Parathyroid adenoma (tissue), 2 donors: ENCODE results near the gene ZNF525.
"Not testable (repeated sequence)": the region's sequence is repeated elsewhere in the genome, so short reads cannot be mapped to it uniquely, and the experiment has no call there.

ENCODE experiments used
- H2AFZ ChIP-seq: fragments of 300-600 bp; sonication (generic); one replicate; pipeline ENCODE4 v1.7.0; 2017; ENCODE audit warnings: antibody characterized with exemption, mild to moderate bottlenecking
- H3K27ac ChIP-seq: fragments of 300-600 bp; sonication (generic); one replicate; pipeline ENCODE4 v1.7.0; 2017
- H3K27me3 ChIP-seq: fragments of 300-600 bp; sonication (generic); one replicate; pipeline ENCODE4 v1.7.0; 2017; ENCODE audit warnings: low read length; ENCODE audit not compliant: control insufficient read depth, insufficient read depth
- H3K36me3 ChIP-seq: fragments of 300-600 bp; sonication (generic); one replicate; pipeline ENCODE4 v1.7.0; 2017; ENCODE audit warnings: low read length; ENCODE audit not compliant: control insufficient read depth, insufficient read depth
- H3K4me1 ChIP-seq: fragments of 300-600 bp; sonication (generic); one replicate; pipeline ENCODE4 v1.7.0; 2017; ENCODE audit warnings: control low read depth
- H3K4me2 ChIP-seq: fragments of 300-600 bp; sonication (generic); one replicate; pipeline ENCODE4 v1.7.0; 2017; ENCODE audit warnings: low read length
- H3K4me3 ChIP-seq: fragments of 300-600 bp; sonication (generic); one replicate; pipeline ENCODE4 v1.7.0; 2017; ENCODE audit warnings: low read depth, low read length
- H3K79me2 ChIP-seq: fragments of 300-600 bp; sonication (generic); one replicate; pipeline ENCODE4 v1.7.0; 2017; ENCODE audit warnings: control low read depth
- H3K9ac ChIP-seq: fragments of 300-600 bp; sonication (generic); one replicate; pipeline ENCODE4 v1.7.0; 2017; ENCODE audit warnings: mild to moderate bottlenecking
- H3K9me3 ChIP-seq: fragments of 300-600 bp; sonication (generic); one replicate; pipeline ENCODE4 v1.7.0; 2017; ENCODE audit warnings: low read length; ENCODE audit not compliant: control insufficient read depth
- TF ChIP-seq, protein P1 (sequence below): fragments of 300-600 bp; sonication (generic); IDR thresholded peaks from one replicate; pipeline ENCODE4 v1.7.0; 2017; ENCODE audit warnings: antibody characterized with exemption, mild to moderate bottlenecking
- donor health status: primary hyperparathyroidism.

Gene ZNF525

DNA sequence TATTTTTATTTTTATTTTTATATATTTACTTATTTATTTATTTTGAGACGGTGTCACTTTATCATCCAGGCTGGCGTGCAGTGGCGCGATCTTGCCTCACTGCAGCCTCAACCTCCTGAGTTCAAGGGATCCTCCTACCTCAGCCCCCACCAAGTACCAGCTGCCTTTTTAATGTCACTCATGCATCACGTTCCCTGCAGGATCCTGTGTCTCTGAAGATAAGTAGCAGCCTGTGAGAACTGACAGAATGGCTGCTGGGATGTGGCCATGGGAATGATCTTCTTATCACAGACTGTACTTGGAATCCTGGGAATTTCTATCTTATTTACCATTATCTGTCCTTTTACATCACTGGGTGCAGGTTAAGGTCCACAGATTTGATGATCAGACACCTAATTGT is 57.0 kb downstream of the ZNF525 start:
- Histone ChIP-seq H3K36me3 (no peaks in the 10 kb centered on the region), H3K4me1 (peaks cover 9% of the 10 kb centered on the region), H3K4me3 (no peak overlapping the region), H3K9ac (no peak overlapping the region), H3K27me3 (no peaks in the 10 kb centered on the region), H3K79me2 (no peaks in the 10 kb centered on the region), H3K4me2 (peak overlapping the region; percentile 6), H3K9me3 (no peaks in the 10 kb centered on the region), H3K27ac (peak overlapping the region; percentile 64), H2AFZ (peak overlapping the region; percentile 61)
- TF ChIP-seq, protein P1, sequence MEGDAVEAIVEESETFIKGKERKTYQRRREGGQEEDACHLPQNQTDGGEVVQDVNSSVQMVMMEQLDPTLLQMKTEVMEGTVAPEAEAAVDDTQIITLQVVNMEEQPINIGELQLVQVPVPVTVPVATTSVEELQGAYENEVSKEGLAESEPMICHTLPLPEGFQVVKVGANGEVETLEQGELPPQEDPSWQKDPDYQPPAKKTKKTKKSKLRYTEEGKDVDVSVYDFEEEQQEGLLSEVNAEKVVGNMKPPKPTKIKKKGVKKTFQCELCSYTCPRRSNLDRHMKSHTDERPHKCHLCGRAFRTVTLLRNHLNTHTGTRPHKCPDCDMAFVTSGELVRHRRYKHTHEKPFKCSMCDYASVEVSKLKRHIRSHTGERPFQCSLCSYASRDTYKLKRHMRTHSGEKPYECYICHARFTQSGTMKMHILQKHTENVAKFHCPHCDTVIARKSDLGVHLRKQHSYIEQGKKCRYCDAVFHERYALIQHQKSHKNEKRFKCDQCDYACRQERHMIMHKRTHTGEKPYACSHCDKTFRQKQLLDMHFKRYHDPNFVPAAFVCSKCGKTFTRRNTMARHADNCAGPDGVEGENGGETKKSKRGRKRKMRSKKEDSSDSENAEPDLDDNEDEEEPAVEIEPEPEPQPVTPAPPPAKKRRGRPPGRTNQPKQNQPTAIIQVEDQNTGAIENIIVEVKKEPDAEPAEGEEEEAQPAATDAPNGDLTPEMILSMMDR, result no peak

DNA sequence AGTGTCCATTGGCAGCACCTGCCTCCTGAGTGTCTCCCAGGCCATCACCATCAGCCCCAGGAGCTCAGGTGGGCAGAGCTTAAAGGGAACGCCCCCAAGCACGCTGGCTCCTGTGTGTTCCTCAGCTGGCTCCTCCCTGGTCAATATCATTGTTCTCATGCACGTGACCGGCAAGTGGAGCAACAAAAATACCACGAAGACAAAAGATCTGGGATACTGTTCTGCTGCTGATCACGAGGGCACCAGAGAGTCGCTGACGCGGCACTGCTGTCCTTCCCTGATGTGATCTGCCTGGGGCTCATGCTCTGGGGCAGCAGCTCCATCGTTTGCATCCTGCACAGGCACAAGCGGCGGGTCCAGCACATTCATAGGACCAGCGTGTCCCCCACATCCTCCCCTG is 57.6 kb downstream of the ZNF525 start:
- H2AFZ ChIP-seq, H3K9ac ChIP-seq, H3K27me3 ChIP-seq, H3K79me2 ChIP-seq, H3K9me3 ChIP-seq, H3K36me3 ChIP-seq, H3K4me3 ChIP-seq, H3K4me1 ChIP-seq, H3K4me2 ChIP-seq: not testable (repeated sequence)
- peak overlapping the region; percentile 70 for H3K27ac ChIP-seq

DNA sequence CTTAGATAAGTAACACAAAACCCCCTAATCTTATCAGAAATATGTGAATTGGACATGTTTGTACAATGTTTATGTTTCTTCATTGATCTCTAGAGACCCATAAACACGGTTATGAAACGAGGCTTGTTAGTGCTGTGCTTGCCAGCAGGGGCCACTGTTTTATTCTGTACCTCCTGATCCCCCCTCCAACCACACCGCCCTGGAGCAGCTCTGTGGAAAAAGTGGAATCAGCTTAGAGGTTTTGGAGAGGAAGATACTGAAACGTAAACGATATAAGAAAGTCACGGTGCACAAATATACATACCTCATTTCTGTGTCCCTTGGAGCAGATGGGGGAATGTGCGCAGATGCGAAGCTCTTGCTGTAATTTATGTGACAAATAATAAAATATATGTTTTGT is 58.2 kb downstream of the ZNF525 start:
- H3K79me2 ChIP-seq, H3K27me3 ChIP-seq, H3K9me3 ChIP-seq, H3K4me1 ChIP-seq, H3K36me3 ChIP-seq, H3K9ac ChIP-seq: not testable (repeated sequence)
- H3K4me3 ChIP-seq, result peak overlapping the region; percentile 57
- H3K27ac ChIP-seq, result peak overlapping the region; percentile 70
- TF ChIP-seq, protein P1, result peak; percentile 20
- peak overlapping the region; percentile 6 for H2AFZ ChIP-seq
- peak overlapping the region; percentile 49 for H3K4me2 ChIP-seq

DNA sequence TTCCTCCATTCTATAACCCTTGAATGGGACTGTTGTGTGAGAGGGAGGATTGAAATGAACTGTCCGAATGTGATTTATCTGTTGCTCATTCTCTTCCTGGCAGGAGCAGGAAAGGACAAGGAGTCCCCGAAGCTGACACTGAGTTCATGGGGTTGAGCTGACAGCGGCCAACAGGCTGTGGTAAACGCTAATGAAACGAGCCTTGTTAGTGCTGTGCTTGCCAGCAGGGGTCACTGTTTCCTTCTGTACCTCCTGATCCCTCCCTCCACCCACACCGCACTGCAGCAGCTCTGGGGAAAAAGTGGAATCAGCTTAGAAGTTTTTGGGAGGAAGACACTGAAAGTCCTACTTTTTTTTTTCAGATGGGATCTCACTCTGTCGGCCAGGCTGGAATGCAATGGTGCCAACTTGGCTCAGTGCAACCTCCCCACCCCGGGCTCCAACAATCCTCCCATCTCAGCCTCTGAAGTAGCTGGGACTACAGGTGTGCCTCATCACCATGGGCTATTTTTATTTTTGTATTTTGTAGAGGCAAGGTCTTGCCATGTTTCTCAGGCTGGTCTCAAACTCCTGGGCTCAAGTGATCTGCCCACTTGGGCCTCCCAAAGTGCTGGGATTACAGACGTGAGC is 59.6 kb downstream of the ZNF525 start:
- Histone ChIP-seq H3K79me2 (no peaks in the 10 kb centered on the region), H3K4me1 (peaks cover 9% of the 10 kb centered on the region), H2AFZ (peak overlapping the region; percentile 59), H3K9me3 (no peaks in the 10 kb centered on the region), H3K4me3 (no peak overlapping the region), H3K27me3 (no peaks in the 10 kb centered on the region), H3K36me3 (no peaks in the 10 kb centered on the region), H3K4me2 (no peak overlapping the region), H3K27ac (peak overlapping the region; percentile 70), H3K9ac (no peak overlapping the region)
- TF ChIP-seq, protein P1, result peak; percentile 85

DNA sequence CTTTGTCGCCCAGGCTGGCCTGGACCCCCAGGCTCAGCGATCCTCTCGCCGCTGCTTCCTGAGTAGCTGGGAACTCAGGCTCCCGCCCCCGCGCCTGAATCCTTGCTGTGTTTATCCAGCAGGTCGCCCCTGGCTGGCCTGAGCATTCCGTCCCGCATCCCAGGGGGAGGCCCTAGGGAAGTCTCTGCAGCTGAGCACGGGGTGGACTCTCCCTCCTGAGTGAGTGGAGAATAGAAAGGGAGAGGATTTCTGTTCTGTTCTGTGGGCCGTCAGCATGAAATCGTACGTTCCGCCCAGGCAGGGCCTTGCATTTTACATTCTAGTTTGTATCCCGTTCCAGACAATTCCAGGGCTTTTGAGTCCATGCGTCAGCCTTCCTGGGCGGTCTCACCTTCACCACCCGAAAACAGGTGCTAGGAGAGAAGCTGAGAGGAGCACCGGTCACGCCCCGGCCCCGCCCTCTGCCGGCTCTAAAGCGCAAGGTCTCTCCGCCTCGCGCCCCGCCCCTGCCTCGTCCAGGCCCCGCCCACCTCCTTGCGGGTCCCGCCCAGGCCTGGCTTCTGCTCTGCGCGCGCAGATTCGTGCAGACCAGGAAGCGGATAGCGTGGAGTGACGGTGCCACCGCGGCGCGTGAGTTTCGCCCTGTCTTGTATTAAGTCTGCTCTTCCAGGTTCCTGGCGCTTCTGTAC is 66.0 kb downstream of the ZNF525 start, which contains the start of gene ZNF761:
ZNF761 (plus strand) TSS at position 586 of the 689 bp plus-strand sequence. CDS start 15,285 bp downstream, outside the sequence.
- peak within 1 kb of the TSS; percentile 14 for H3K9ac ChIP-seq
- no peaks in the 10 kb centered on the region for H3K27me3 ChIP-seq
- no peaks in the 10 kb centered on the region for H3K9me3 ChIP-seq
- peaks cover 12% of the 10 kb centered on the region for H3K79me2 ChIP-seq
- H3K4me3 ChIP-seq, result peak within 1 kb of the TSS; percentile 77
- H3K4me2 ChIP-seq, result peak within 1 kb of the TSS; percentile 91
- H3K36me3 ChIP-seq, result no peaks in the 10 kb centered on the region
- peak within 1 kb of the TSS; percentile 81 for H3K27ac ChIP-seq
- TF ChIP-seq, protein P1, result peak; percentile 48
- peaks cover 10% of the 10 kb centered on the region for H3K4me1 ChIP-seq
- H2AFZ ChIP-seq, result peak within 1 kb of the TSS; percentile 88
